ENCODE results near the gene CCDC172.

Gene CCDC172

DNA sequence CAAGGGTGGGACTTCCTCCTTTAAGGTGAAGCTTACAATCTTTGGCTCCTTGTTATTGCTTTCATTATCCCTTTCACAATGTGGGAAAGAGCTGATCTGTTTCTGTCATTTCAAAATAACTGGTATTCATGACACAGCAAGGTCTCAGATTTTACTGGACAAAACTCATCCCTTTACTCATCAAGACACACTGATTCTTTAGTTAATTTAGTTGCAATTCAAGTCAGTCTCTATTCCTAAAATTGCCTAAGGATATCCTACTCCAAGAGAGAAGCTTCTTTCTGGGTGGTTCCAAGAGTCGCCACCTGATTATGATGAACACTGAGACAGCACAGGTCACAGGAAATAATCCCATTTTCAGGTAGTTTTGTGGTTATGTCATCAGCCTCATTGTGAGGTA is 97.6 kb downstream of the CCDC172 start:
- Histone ChIP-seq H3K9ac (ENCODE audit: low read depth in 1 of 2, low read length in 2 of 2) (no peak overlapping the region), H3K27ac (ENCODE audit: low read depth, low read length) (no peak overlapping the region), H3K9me3 (ENCODE audit: control insufficient read depth in 1 of 2, low read length in 2 of 2) (no peaks in the 10 kb centered on the region), H3K4me3 (ENCODE audit: low read depth in 1 of 2, low read length in 2 of 2) (no peak overlapping the region), H3K4me1 (ENCODE audit: control insufficient read depth in 1 of 2, insufficient read depth in 2 of 2, low read length in 2 of 2) (no peaks in the 10 kb centered on the region), H3K36me3 (ENCODE audit: control insufficient read depth in 1 of 2, insufficient read depth in 2 of 2, low read length in 2 of 2) (no peaks in the 10 kb centered on the region), H3K27me3 (ENCODE audit: control insufficient read depth in 1 of 2, insufficient read depth in 2 of 2, low read length in 2 of 2) (no peaks in the 10 kb centered on the region)

DNA sequence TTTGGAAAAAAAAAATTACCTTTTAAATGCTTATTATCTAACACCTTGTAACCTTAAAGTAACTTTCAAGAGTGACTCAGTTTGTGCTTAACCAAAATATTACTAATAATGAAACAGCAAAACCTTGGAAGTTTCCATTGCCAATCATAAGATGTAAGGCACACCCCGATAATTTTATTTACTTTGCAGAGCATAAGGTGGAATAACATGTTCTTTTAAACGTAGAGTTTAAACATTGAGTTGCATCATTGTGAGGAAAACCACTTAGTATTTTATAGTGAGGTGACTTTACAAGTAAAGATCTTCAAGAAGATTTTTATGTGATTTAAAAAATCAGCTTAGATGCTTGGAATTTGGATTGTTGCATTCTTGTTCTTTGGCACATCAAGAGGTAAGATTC is 103.4 kb downstream of the CCDC172 start, which contains the start of gene PNLIPRP3:
Gene PNLIPRP3, plus strand, starts transcription at position 177 of the 400 bp plus-strand sequence. Its CDS starts 166 bp downstream, at position 343.
- H3K27me3 ChIP-seq (ENCODE audit: control insufficient read depth in 1 of 2, insufficient read depth in 2 of 2, low read length in 2 of 2) = no peaks in the 10 kb centered on the region
- no peak within 1 kb of the TSS for H3K9ac ChIP-seq (ENCODE audit: low read depth in 1 of 2, low read length in 2 of 2)
- no peaks in the 10 kb centered on the region for H3K36me3 ChIP-seq (ENCODE audit: control insufficient read depth in 1 of 2, insufficient read depth in 2 of 2, low read length in 2 of 2)
- H3K4me3 ChIP-seq (ENCODE audit: low read depth in 1 of 2, low read length in 2 of 2) = no peak within 1 kb of the TSS
- H3K27ac ChIP-seq (ENCODE audit: low read depth, low read length) = no peak within 1 kb of the TSS
- H3K4me1 ChIP-seq (ENCODE audit: control insufficient read depth in 1 of 2, insufficient read depth in 2 of 2, low read length in 2 of 2) = no peaks in the 10 kb centered on the region
- no peaks in the 10 kb centered on the region for H3K9me3 ChIP-seq (ENCODE audit: control insufficient read depth in 1 of 2, low read length in 2 of 2)

DNA sequence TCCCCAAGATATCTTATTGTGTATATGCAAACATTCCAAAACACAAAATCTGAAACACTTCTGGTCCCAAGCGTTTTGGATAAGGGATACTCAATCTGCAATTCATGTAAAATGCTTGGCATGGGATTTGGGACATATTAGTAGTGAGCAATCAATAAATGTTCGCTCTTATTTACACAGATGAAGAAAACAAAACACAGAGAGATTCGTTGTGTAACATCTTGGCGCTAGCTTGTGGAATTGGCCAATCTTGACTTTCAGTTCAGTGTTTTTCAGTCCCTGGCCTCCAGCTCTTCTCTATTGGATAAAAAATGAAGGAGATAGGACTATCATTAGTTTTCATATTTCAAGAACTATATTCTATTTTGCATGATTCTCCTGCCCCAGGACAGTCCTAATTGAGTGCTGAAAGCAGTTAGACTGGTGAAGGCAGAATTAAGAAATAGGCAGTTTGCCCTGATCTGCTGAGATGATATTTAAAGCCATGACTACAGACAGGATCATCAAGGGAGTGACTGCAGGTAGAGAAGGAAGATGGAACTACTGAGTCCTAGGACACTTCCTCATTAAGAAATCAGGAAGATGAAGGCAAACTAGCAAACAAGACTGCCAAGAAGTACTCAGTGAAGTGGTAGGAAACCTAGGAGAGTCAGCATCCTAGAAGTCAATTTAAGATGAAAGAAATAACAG is 105.2 kb downstream of the CCDC172 start:
- Histone ChIP-seq H3K36me3 (ENCODE audit: control insufficient read depth in 1 of 2, insufficient read depth in 2 of 2, low read length in 2 of 2) (no peaks in the 10 kb centered on the region), H3K4me3 (ENCODE audit: low read depth in 1 of 2, low read length in 2 of 2) (no peak overlapping the region), H3K4me1 (ENCODE audit: control insufficient read depth in 1 of 2, insufficient read depth in 2 of 2, low read length in 2 of 2) (no peaks in the 10 kb centered on the region), H3K27ac (ENCODE audit: low read depth, low read length) (no peak overlapping the region), H3K27me3 (ENCODE audit: control insufficient read depth in 1 of 2, insufficient read depth in 2 of 2, low read length in 2 of 2) (no peaks in the 10 kb centered on the region), H3K9ac (ENCODE audit: low read depth in 1 of 2, low read length in 2 of 2) (no peak overlapping the region), H3K9me3 (ENCODE audit: control insufficient read depth in 1 of 2, low read length in 2 of 2) (no peaks in the 10 kb centered on the region)

All from duodenal mucosa (tissue), 2 donors.